Neural cell (in vitro differentiated cells): ENCODE data around the gene ALAS1. TPM values are rescaled to one million over a fixed set of nuclear protein-coding genes. Genes with fewer than 3 reads are reported as not detected.

ENCODE experiments used
- H2AFZ ChIP-seq: fragments of 200-600, 300-800 bp; sonication (generic), shearing (Covaris generic); 2 replicates; pipeline ENCODE4 v1.6.0; 2014; ENCODE audit warnings: low read depth, mild to moderate bottlenecking, antibody characterized with exemption, low read length, moderate library complexity
- H3F3A ChIP-seq: fragments of 200-600 bp; shearing (Covaris generic); 2 replicates; pipeline ENCODE4 v1.6.1; 2016; ENCODE audit warnings: mild to moderate bottlenecking, moderate library complexity, mixed read lengths, antibody characterized with exemption, low read length; ENCODE audit not compliant: insufficient read depth, poor library complexity, severe bottlenecking
- H3K27ac ChIP-seq: fragments of 200-600, 300-800 bp; sonication (generic), shearing (Covaris generic); 2 replicates; pipeline ENCODE4 v1.5.1; 2014; ENCODE audit warnings: mild to moderate bottlenecking, low read length, moderate library complexity
- H3K27me3 ChIP-seq: fragments of 300-800, 200-600 bp; sonication (generic), shearing (Covaris generic); 2 replicates; pipeline ENCODE4 v1.6.0; 2014; ENCODE audit warnings: mild to moderate bottlenecking, low read depth, low read length, moderate library complexity; ENCODE audit not compliant: insufficient read depth
- H3K36me3 ChIP-seq: fragments of 300-800, 200-600 bp; sonication (generic), shearing (Covaris generic); 2 replicates; pipeline ENCODE4 v1.5.1; 2014; ENCODE audit warnings: mild to moderate bottlenecking, antibody characterized with exemption, low read length, moderate library complexity; ENCODE audit not compliant: insufficient read depth
- H3K4me2 ChIP-seq: fragments of 300-800, 200-600 bp; sonication (generic), shearing (Covaris generic); 2 replicates; pipeline ENCODE4 v1.6.0; 2014; ENCODE audit warnings: mild to moderate bottlenecking, low read length
- H3K4me3 ChIP-seq: fragments of 300-800, 200-600 bp; sonication (generic), shearing (Covaris generic); 2 replicates; pipeline ENCODE4 v1.5.1; 2014; ENCODE audit warnings: mild to moderate bottlenecking, low read length, moderate library complexity
- H3K79me2 ChIP-seq: fragments of 200-600 bp; shearing (Covaris generic); replicated peaks from 2 replicates; pipeline ENCODE4 v1.6.0; 2014; ENCODE audit warnings: mild to moderate bottlenecking, low read length, moderate library complexity; ENCODE audit not compliant: insufficient read depth
- H3K9ac ChIP-seq: fragments of 300-800, 200-600 bp; sonication (generic), shearing (Covaris generic); 2 replicates; pipeline ENCODE4 v1.6.1; 2016; ENCODE audit warnings: mild to moderate bottlenecking, low read length, mixed read lengths
- H3K9me2 ChIP-seq: fragments of 200-600 bp; shearing (Covaris generic); 2 replicates; pipeline ENCODE4 v1.6.1; 2016; ENCODE audit warnings: mild to moderate bottlenecking, low read length, mixed read lengths; ENCODE audit not compliant: insufficient read depth
- H3K9me3 ChIP-seq: fragments of 200-600, 300-800 bp; sonication (generic), shearing (Covaris generic); 2 replicates; pipeline ENCODE4 v1.6.1; 2016; ENCODE audit warnings: mild to moderate bottlenecking, mixed run types, low read length, moderate library complexity, mixed read lengths
- H4K20me1 ChIP-seq: fragments of 200-600 bp; shearing (Covaris generic); 2 replicates; pipeline ENCODE4 v1.6.1; 2016; ENCODE audit warnings: mild to moderate bottlenecking, mixed run types; ENCODE audit not compliant: insufficient read depth
- CTCF ChIP-seq: fragments of 450-650 bp; IDR thresholded peaks from 2 replicates; pipeline ENCODE4 v1.5.1; 2014; ENCODE audit warnings: antibody characterized with exemption, mild to moderate bottlenecking, moderate library complexity; ENCODE audit not compliant: poor library complexity, severe bottlenecking
- EP300 ChIP-seq: fragments of 450-650 bp; conservative IDR thresholded peaks from 2 replicates; pipeline ENCODE4 v1.6.1; 2014; ENCODE audit warnings: antibody characterized with exemption, mild to moderate bottlenecking, moderate library complexity; ENCODE audit not compliant: poor library complexity, severe bottlenecking
- EZH2 ChIP-seq: fragments of 200-600, 300-800 bp; shearing (Covaris generic), sonication (generic); IDR thresholded peaks from 2 replicates; pipeline ENCODE4 v1.6.1; 2014; ENCODE audit warnings: antibody characterized with exemption, low read length, borderline replicate concordance, mild to moderate bottlenecking; ENCODE audit not compliant: insufficient read depth, poor library complexity, severe bottlenecking
- MXI1 ChIP-seq: fragments of 450-650 bp; conservative IDR thresholded peaks from 2 replicates; pipeline ENCODE4 v1.6.1; 2014; ENCODE audit warnings: antibody characterized with exemption, mild to moderate bottlenecking; ENCODE audit not compliant: poor library complexity, severe bottlenecking
- POLR2AphosphoS5 ChIP-seq: IDR thresholded peaks from 2 replicates; pipeline ENCODE4 v1.6.1; 2012
- RAD21 ChIP-seq: fragments of 450-650 bp; conservative IDR thresholded peaks from 2 replicates; pipeline ENCODE4 v1.6.1; 2014; ENCODE audit warnings: antibody characterized with exemption, mild to moderate bottlenecking, moderate library complexity
- REST ChIP-seq: IDR thresholded peaks from 2 replicates; pipeline ENCODE4 v1.6.1; 2012; ENCODE audit warnings: borderline replicate concordance
- SMC3 ChIP-seq: fragments of 450-650 bp; conservative IDR thresholded peaks from 2 replicates; pipeline ENCODE4 v1.6.1; 2014; ENCODE audit warnings: antibody characterized with exemption, mild to moderate bottlenecking, moderate library complexity; ENCODE audit not compliant: poor library complexity
- TAF1 ChIP-seq: IDR thresholded peaks from 2 replicates; pipeline ENCODE4 v1.6.1; 2012; ENCODE audit warnings: low read depth
- polyA plus RNA-seq: library from polyadenylated mRNA; depleted of rRNA; stranded (reverse); fragments of >200 nt; gene quantifications from 2 replicates; pipeline ENCODE4 v1.2.3, GENCODE V29; 2014

Gene ALAS1
- polyA plus RNA-seq, 1 donor from 2014 or later = 66.0 TPM

GRCh38 chr3:52221141-52221562 lies 23.2 kb downstream of the ALAS1 start:
- Histone ChIP-seq H3K36me3 (no peaks in the 10 kb centered on the region), H4K20me1 (no peaks in the 10 kb centered on the region), H3F3A (no peaks in the 10 kb centered on the region), H3K9me2 (no peaks in the 10 kb centered on the region), H3K79me2 (no peaks in the 10 kb centered on the region), H3K27ac (no peak overlapping the region), H3K4me2 (no peak overlapping the region), H3K9ac (no peak overlapping the region), H3K27me3 (no peaks in the 10 kb centered on the region), H3K9me3 (no peaks in the 10 kb centered on the region), H2AFZ (no peak overlapping the region), H3K4me3 (no peak overlapping the region)
- no peak for TF ChIP-seq EZH2
- TF ChIP-seq TAF1 = no peak
- no peak for TF ChIP-seq EP300
- TF ChIP-seq MXI1 = no peak
- TF ChIP-seq CTCF = no peak
- no peak for TF ChIP-seq POLR2AphosphoS5
- no peak for TF ChIP-seq REST
- no peak for TF ChIP-seq RAD21
- no peak for TF ChIP-seq SMC3

- no peak overlapping the region for H3K9ac ChIP-seq
- no peak overlapping the region for H3K27ac ChIP-seq
- no peak for TF ChIP-seq TAF1
- no peak for TF ChIP-seq EZH2
- no peak for TF ChIP-seq RAD21
- TF ChIP-seq EP300 = no peak
- no peak for TF ChIP-seq CTCF
- TF ChIP-seq REST = no peak
- TF ChIP-seq SMC3 = no peak
- no peak for TF ChIP-seq MXI1
- no peak for TF ChIP-seq POLR2AphosphoS5
- no peaks in the 10 kb centered on the region for H3F3A ChIP-seq
- H3K4me3 ChIP-seq = no peak overlapping the region
- no peak overlapping the region for H2AFZ ChIP-seq
- no peaks in the 10 kb centered on the region for H3K27me3 ChIP-seq
- H3K9me3 ChIP-seq = no peaks in the 10 kb centered on the region
- no peaks in the 10 kb centered on the region for H3K9me2 ChIP-seq
- no peaks in the 10 kb centered on the region for H3K79me2 ChIP-seq
- H3K4me2 ChIP-seq = no peak overlapping the region
- no peaks in the 10 kb centered on the region for H4K20me1 ChIP-seq
- H3K36me3 ChIP-seq = no peaks in the 10 kb centered on the region
These were observed 23.8 kb downstream of the ALAS1 start for GRCh38 chr3:52221563-52222318.
